CD8-positive, alpha-beta memory T cell (primary cell): Measurements from ENCODE around the gene TMEFF1. TPM values are rescaled to one million over a fixed set of nuclear protein-coding genes. Genes with fewer than 3 reads are reported as not detected.

ENCODE experiments used
- CTCF ChIA-PET: fragments of 350-600 bp; sonication (Branson Sonifier 250); formaldehyde crosslinking; loops from one replicate; lab custom pipeline; 2021; ENCODE audit warnings: antibody characterized with exemption; lab: Charles Lee
- POLR2A ChIA-PET: fragments of 350-600 bp; sonication (Branson Sonifier 250); formaldehyde crosslinking; loops from one replicate; lab custom pipeline; 2021; ENCODE audit warnings: antibody characterized with exemption; lab: Charles Lee
- DNase-seq, 5 donors: peaks; one replicate each; pipeline versions ENCODE4 v3.0.0 to v3.0.0-alpha.2; 2020 to 2022; ENCODE audit warnings: mixed read lengths in 1 of 5
- H3K27ac ChIP-seq: one replicate; pipeline ENCODE4 v1.7.0; 2013; ENCODE audit warnings: low read depth, mild to moderate bottlenecking, low read length, moderate library complexity
- H3K27me3 ChIP-seq: 2 replicates; pipeline ENCODE4 v1.7.0; 2013; ENCODE audit warnings: low read length, mild to moderate bottlenecking; ENCODE audit not compliant: insufficient read depth, poor library complexity, severe bottlenecking
- H3K36me3 ChIP-seq: 2 replicates; pipeline ENCODE4 v1.7.0; 2013; ENCODE audit warnings: mild to moderate bottlenecking, low read length, moderate library complexity; ENCODE audit not compliant: insufficient read depth
- H3K4me1 ChIP-seq: 2 replicates; pipeline ENCODE4 v1.7.0; 2013; ENCODE audit warnings: mild to moderate bottlenecking, low read length, moderate library complexity; ENCODE audit not compliant: insufficient read depth
- H3K4me3 ChIP-seq: 2 replicates; pipeline ENCODE4 v1.7.0; 2013; ENCODE audit warnings: mild to moderate bottlenecking, low read length
- H3K9me3 ChIP-seq: 2 replicates; pipeline ENCODE4 v1.7.0; 2013; ENCODE audit warnings: mild to moderate bottlenecking, low read length
- H3K27ac Mint-ChIP-seq, 8 donors: one replicate each; pipeline ENCODE4 v1.8.0; 2020 to 2021; ENCODE audit warnings: mixed read lengths in 8 of 8, mild to moderate bottlenecking in 6 of 8, inconsistent platforms in 3 of 8, moderate library complexity in 3 of 8
- H3K27me3 Mint-ChIP-seq, 2 donors: one replicate each; pipeline ENCODE4 v1.8.0; 2020 to 2021; ENCODE audit warnings: mixed read lengths in 2 of 2, mild to moderate bottlenecking in 1 of 2, moderate library complexity in 1 of 2
- H3K36me3 Mint-ChIP-seq, 3 donors: one replicate each; pipeline ENCODE4 v1.8.0; 2020 to 2021; ENCODE audit warnings: mixed read lengths in 3 of 3, inconsistent platforms in 1 of 3, mild to moderate bottlenecking in 1 of 3
- H3K4me1 Mint-ChIP-seq, 3 donors: one replicate each; pipeline ENCODE4 v1.8.0; 2020 to 2021; ENCODE audit warnings: mixed read lengths in 3 of 3, inconsistent platforms in 1 of 3, mild to moderate bottlenecking in 1 of 3
- H3K4me3 Mint-ChIP-seq, 7 donors: one replicate each; pipeline ENCODE4 v1.8.0; 2020 to 2021; ENCODE audit warnings: mixed read lengths in 7 of 7, mild to moderate bottlenecking in 6 of 7, moderate library complexity in 4 of 7, inconsistent platforms in 2 of 7
- H3K9me3 Mint-ChIP-seq, 5 donors: one replicate each; pipeline ENCODE4 v1.8.0; 2020 to 2022; ENCODE audit warnings: mixed read lengths in 5 of 5, mild to moderate bottlenecking in 3 of 5, moderate library complexity in 2 of 5, inconsistent platforms in 1 of 5
- polyA plus RNA-seq: library from polyadenylated mRNA; unstranded; fragments of 300-500 nt; fragmentation: Illumina TruSeq; gene quantifications from one replicate; pipeline ENCODE4 v1.2.3, GENCODE V29; 2021
- total RNA-seq, 2 experiments: library from RNA; stranded (reverse); gene quantifications; one replicate each; pipeline ENCODE4 v1.2.3, GENCODE V29; 2021

Gene TMEFF1
- total and polyA plus RNA-seq, 3 experiments from 2014 or later, result 0.37 to 0.38 TPM; not detected in 1

- H3K4me1 ChIP-seq, result no peaks in the 10 kb centered on the region
- ChIA-PET CTCF (interaction anchor here (1.7 kb wide), 1 partner anchor 10 kb away, joined by 5 read pairs; no protein-coding TSS in a partner anchor), POLR2A (no interaction called here)
- H3K27me3 ChIP-seq, result no peaks in the 10 kb centered on the region
- Mint-ChIP-seq H3K4me1 (peaks cover 3 to 10% (median 5%) of the 10 kb centered on the region in 3 donors), H3K4me3 (no peak overlapping the region), H3K36me3 (no peaks in the 10 kb centered on the region), H3K9me3 (no peaks in the 10 kb centered on the region), H3K27ac (no peak overlapping the region), H3K27me3 (peaks cover 0 to 4% of the 10 kb centered on the region in 2 donors)
- no peak overlapping the region for H3K4me3 ChIP-seq
- H3K27ac ChIP-seq, result no peak overlapping the region
- no peaks in the 10 kb centered on the region for H3K36me3 ChIP-seq
- no peaks in the 10 kb centered on the region for H3K9me3 ChIP-seq
- DNase-seq, result no peak
These were observed 118.9 kb downstream of the TMEFF1 start for GRCh38 chr9:100591639-100592412.

- H3K36me3 ChIP-seq, result no peaks in the 10 kb centered on the region
- ChIA-PET POLR2A (no interaction called here), CTCF (interaction anchor here (0.8 to 2.3 kb wide), 4 partner anchors 9 to 716 kb away, joined by 3 to 9 read pairs (median 3); no protein-coding TSS in a partner anchor)
- no peak overlapping the region for H3K4me3 ChIP-seq
- no peaks in the 10 kb centered on the region for H3K9me3 Mint-ChIP-seq
- H3K27ac ChIP-seq, result no peak overlapping the region
- H3K36me3 Mint-ChIP-seq, result no peaks in the 10 kb centered on the region
- no peaks in the 10 kb centered on the region for H3K9me3 ChIP-seq
- no peaks in the 10 kb centered on the region for H3K27me3 ChIP-seq
- peak overlapping the region in 5 of 8 donors; percentile 17 to 68 (median 55) for H3K27ac Mint-ChIP-seq
- H3K4me3 Mint-ChIP-seq, result peak overlapping the region in 1 of 7 donors; percentile 74
- H3K4me1 Mint-ChIP-seq, result peaks cover 18 to 35% (median 21%) of the 10 kb centered on the region in 3 donors
- peaks cover 0 to 4% of the 10 kb centered on the region in 2 donors for H3K27me3 Mint-ChIP-seq
- peak in 2 of 5 donors; percentile 28 to 31 for DNase-seq
- peaks cover 9% of the 10 kb centered on the region for H3K4me1 ChIP-seq
These were observed 122.6 kb downstream of the TMEFF1 start for GRCh38 chr9:100595391-100596199.

- DNase-seq, result no peak
- CTCF ChIA-PET, result interaction anchor here (2.3 kb wide), 1 partner anchor 11 kb away, joined by 9 read pairs; no protein-coding TSS in a partner anchor
- Histone ChIP-seq H3K4me1 (peaks cover 9% of the 10 kb centered on the region), H3K27me3 (no peaks in the 10 kb centered on the region), H3K4me3 (no peak overlapping the region), H3K27ac (no peak overlapping the region), H3K36me3 (no peaks in the 10 kb centered on the region), H3K9me3 (no peaks in the 10 kb centered on the region)
- Mint-ChIP-seq H3K36me3 (peaks cover 0 to 2% (median 0%) of the 10 kb centered on the region in 3 donors), H3K4me1 (peaks cover 18 to 35% (median 21%) of the 10 kb centered on the region in 3 donors), H3K27me3 (peaks cover 0 to 3% of the 10 kb centered on the region in 2 donors), H3K9me3 (no peaks in the 10 kb centered on the region), H3K27ac (peak overlapping the region in 6 of 8 donors; percentile 23 to 86 (median 46)), H3K4me3 (peak overlapping the region in 2 of 7 donors; percentile 32 to 84)
- POLR2A ChIA-PET, result no interaction called here
These were observed 124.3 kb downstream of the TMEFF1 start for GRCh38 chr9:100597236-100597635.

GRCh38 chr9:100598641-100599145, 125.7 kb downstream of the TMEFF1 start:
- H3K9me3 Mint-ChIP-seq, result no peaks in the 10 kb centered on the region
- no peak overlapping the region for H3K27ac ChIP-seq
- POLR2A ChIA-PET, result no interaction called here

GRCh38 chr9:100600521-100601079, 127.7 kb downstream of the TMEFF1 start:
- H3K27ac ChIP-seq, result no peak overlapping the region
- no peak overlapping the region for H3K4me3 ChIP-seq
- ChIA-PET POLR2A (no interaction called here), CTCF (interaction anchor here (1.1 to 2.1 kb wide), 2 partner anchors 11 to 488 kb away, joined by 3 to 7 read pairs; no protein-coding TSS in a partner anchor)
- H3K9me3 ChIP-seq, result no peaks in the 10 kb centered on the region
- H3K36me3 Mint-ChIP-seq, result peaks cover 0 to 2% (median 0%) of the 10 kb centered on the region in 3 donors
- no peaks in the 10 kb centered on the region for H3K27me3 ChIP-seq
- no peaks in the 10 kb centered on the region for H3K27me3 Mint-ChIP-seq
- H3K27ac Mint-ChIP-seq, result no peak overlapping the region
- peaks cover 9% of the 10 kb centered on the region for H3K4me1 ChIP-seq
- peak overlapping the region in 3 of 7 donors; percentile 10 to 63 (median 18) for H3K4me3 Mint-ChIP-seq
- no peaks in the 10 kb centered on the region for H3K36me3 ChIP-seq
- H3K9me3 Mint-ChIP-seq, result no peaks in the 10 kb centered on the region
- DNase-seq, result no peak
- H3K4me1 Mint-ChIP-seq, result peaks cover 18 to 35% (median 21%) of the 10 kb centered on the region in 3 donors

More at GRCh38 chr9:100598641-100599145, 125.7 kb downstream of the TMEFF1 start:
- Mint-ChIP-seq H3K27me3 (peaks cover 0 to 2% of the 10 kb centered on the region in 2 donors), H3K4me1 (peaks cover 18 to 35% (median 21%) of the 10 kb centered on the region in 3 donors), H3K4me3 (peak overlapping the region; percentile 67 to 88 (median 76)), H3K27ac (peak overlapping the region in 7 of 8 donors; percentile 37 to 86 (median 60)), H3K36me3 (peaks cover 0 to 2% (median 0%) of the 10 kb centered on the region in 3 donors)
- H3K27me3 ChIP-seq, result no peaks in the 10 kb centered on the region
- H3K36me3 ChIP-seq, result no peaks in the 10 kb centered on the region
- CTCF ChIA-PET, result no interaction called here
- no peaks in the 10 kb centered on the region for H3K9me3 ChIP-seq
- DNase-seq, result peak; percentile 68 to 85 (median 79)
- peaks cover 9% of the 10 kb centered on the region for H3K4me1 ChIP-seq
- peak overlapping the region; percentile 86 for H3K4me3 ChIP-seq

- Mint-ChIP-seq H3K9me3 (no peaks in the 10 kb centered on the region), H3K4me3 (peak overlapping the region in 3 of 7 donors; percentile 10 to 63 (median 18)), H3K27ac (no peak overlapping the region), H3K36me3 (peaks cover 0 to 2% (median 0%) of the 10 kb centered on the region in 3 donors), H3K4me1 (peaks cover 15 to 30% (median 21%) of the 10 kb centered on the region in 3 donors), H3K27me3 (no peaks in the 10 kb centered on the region)
- peak in 1 of 5 donors; percentile 22 for DNase-seq
- ChIA-PET CTCF (interaction anchor here (1.1 to 2.1 kb wide), 4 partner anchors 9 to 711 kb away, joined by 3 to 7 read pairs (median 4); no protein-coding TSS in a partner anchor), POLR2A (no interaction called here)
- no peaks in the 10 kb centered on the region for H3K9me3 ChIP-seq
- no peaks in the 10 kb centered on the region for H3K36me3 ChIP-seq
- H3K4me1 ChIP-seq, result peaks cover 9% of the 10 kb centered on the region
- no peak overlapping the region for H3K4me3 ChIP-seq
- no peak overlapping the region for H3K27ac ChIP-seq
- H3K27me3 ChIP-seq, result no peaks in the 10 kb centered on the region
These were observed 128.3 kb downstream of the TMEFF1 start for GRCh38 chr9:100601216-100601615.

GRCh38 chr9:100602342-100602801, 129.4 kb downstream of the TMEFF1 start:
- H3K27ac Mint-ChIP-seq, result no peak overlapping the region
- H3K4me3 ChIP-seq, result no peak overlapping the region
- DNase-seq, result no peak

More at GRCh38 chr9:100602342-100602801, 129.4 kb downstream of the TMEFF1 start:
- Histone ChIP-seq H3K36me3 (no peaks in the 10 kb centered on the region), H3K9me3 (no peaks in the 10 kb centered on the region), H3K27me3 (no peaks in the 10 kb centered on the region), H3K4me1 (peaks cover 9% of the 10 kb centered on the region), H3K27ac (no peak overlapping the region)
- Mint-ChIP-seq H3K36me3 (peaks cover 0 to 2% (median 0%) of the 10 kb centered on the region in 3 donors), H3K4me3 (no peak overlapping the region), H3K27me3 (no peaks in the 10 kb centered on the region), H3K9me3 (no peaks in the 10 kb centered on the region), H3K4me1 (peaks cover 15 to 25% (median 15%) of the 10 kb centered on the region in 3 donors)
- ChIA-PET CTCF (interaction anchor here (1.4 to 2.1 kb wide), 3 partner anchors 10 to 709 kb away, joined by 4 to 7 read pairs (median 5); no protein-coding TSS in a partner anchor), POLR2A (no interaction called here)
